Neuronal stem cell (in vitro differentiated cells): ENCODE data around the gene KRTAP4-5.
"Not testable (repeated sequence)": the region's sequence is repeated elsewhere in the genome, so short reads cannot be mapped to it uniquely, and the experiment has no call there.

Source experiments
- DNase-seq: peaks from one replicate; pipeline ENCODE4 v3.0.0-alpha.2; 2013; ENCODE audit warnings: low spot score
- H2AFZ ChIP-seq: one replicate; pipeline ENCODE4 v1.6.1; 2013; ENCODE audit warnings: mild to moderate bottlenecking, low read length, inconsistent platforms
- H2AK5ac ChIP-seq: 2 replicates; pipeline ENCODE4 v1.6.1; 2013; ENCODE audit warnings: low read depth, mild to moderate bottlenecking, inconsistent platforms, low read length, moderate library complexity, mixed read lengths
- H2BK120ac ChIP-seq: 2 replicates; pipeline ENCODE4 v1.6.1; 2013; ENCODE audit warnings: low read depth, mild to moderate bottlenecking, inconsistent platforms, low read length, moderate library complexity, mixed read lengths
- H2BK12ac ChIP-seq: one replicate; pipeline ENCODE4 v1.6.1; 2013; ENCODE audit warnings: low read length, inconsistent platforms
- H2BK15ac ChIP-seq: 2 replicates; pipeline ENCODE4 v1.6.1; 2013; ENCODE audit warnings: mild to moderate bottlenecking, low read length, inconsistent platforms, mixed read lengths
- H2BK5ac ChIP-seq: one replicate; pipeline ENCODE4 v1.6.1; 2013; ENCODE audit warnings: inconsistent platforms, mild to moderate bottlenecking, low read length, moderate library complexity
- H3K14ac ChIP-seq: one replicate; pipeline ENCODE4 v1.6.1; 2013; ENCODE audit warnings: low read length, inconsistent platforms
- H3K18ac ChIP-seq: 2 replicates; pipeline ENCODE4 v1.6.1; 2013; ENCODE audit warnings: low read length, inconsistent platforms
- H3K23ac ChIP-seq: 2 replicates; pipeline ENCODE4 v1.6.1; 2013; ENCODE audit warnings: low read depth, mild to moderate bottlenecking, mixed read lengths, low read length, inconsistent platforms; ENCODE audit not compliant: poor library complexity
- H3K27ac ChIP-seq: replicated peaks from 3 replicates; pipeline ENCODE4 v1.5.1; 2013; ENCODE audit warnings: low read length, inconsistent platforms
- H3K27me3 ChIP-seq, 3 experiments: 2 replicates each; pipeline ENCODE4 v1.6.1; 2013; ENCODE audit warnings: low read length in 3 of 3, mild to moderate bottlenecking in 2 of 3, inconsistent platforms in 1 of 3, low read depth in 1 of 3, mixed read lengths in 1 of 3, moderate library complexity in 1 of 3; ENCODE audit not compliant: control insufficient read depth in 3 of 3, insufficient read depth in 3 of 3
- H3K36me3 ChIP-seq, 2 donors: replicated peaks in 1 of 2; 2 replicates each; pipeline ENCODE4 v1.6.1; 2013; ENCODE audit warnings: low read length in 2 of 2; ENCODE audit not compliant: control insufficient read depth in 2 of 2, insufficient read depth in 2 of 2
- H3K4ac ChIP-seq: 2 replicates; pipeline ENCODE4 v1.6.1; 2013; ENCODE audit warnings: inconsistent platforms, mild to moderate bottlenecking, low read length, moderate library complexity
- H3K4me1 ChIP-seq, 2 donors: 1 replicate in 1 of 2; 2 replicates in 1 of 2; pipeline ENCODE4 v1.6.1; 2013; ENCODE audit warnings: low read length in 2 of 2, low read depth in 1 of 2; ENCODE audit not compliant: control insufficient read depth in 2 of 2, insufficient read depth in 1 of 2
- H3K4me2 ChIP-seq: one replicate; pipeline ENCODE4 v1.6.1; 2013; ENCODE audit warnings: mild to moderate bottlenecking, low read length, inconsistent platforms; ENCODE audit not compliant: insufficient read depth, poor library complexity, severe bottlenecking
- H3K4me3 ChIP-seq, 2 donors: 2 replicates each; pipeline ENCODE4 v1.5.1; 2013; ENCODE audit warnings: low read length in 2 of 2, mild to moderate bottlenecking in 2 of 2, inconsistent platforms in 1 of 2, moderate library complexity in 1 of 2
- H3K79me1 ChIP-seq: one replicate; pipeline ENCODE4 v1.6.1; 2013; ENCODE audit warnings: low read depth, mild to moderate bottlenecking, inconsistent platforms, low read length, moderate library complexity
- H3K9ac ChIP-seq: one replicate; pipeline ENCODE4 v1.6.1; 2013; ENCODE audit warnings: mild to moderate bottlenecking, low read depth, low read length, inconsistent platforms; ENCODE audit not compliant: poor library complexity
- H3K9me3 ChIP-seq, 2 donors: replicated peaks in 1 of 2; 2 replicates each; pipeline versions ENCODE3 to v1.6.1; 2013; ENCODE audit warnings: low read length in 2 of 2, mild to moderate bottlenecking in 2 of 2, inconsistent platforms in 1 of 2, low read depth in 1 of 2, mixed read lengths in 1 of 2, moderate library complexity in 1 of 2; ENCODE audit not compliant: control insufficient read depth in 2 of 2, insufficient read depth in 1 of 2
- H4K8ac ChIP-seq: one replicate; pipeline ENCODE4 v1.6.1; 2013; ENCODE audit warnings: low read depth, mild to moderate bottlenecking, inconsistent platforms, low read length, moderate library complexity
- H4K91ac ChIP-seq: one replicate; pipeline ENCODE4 v1.6.1; 2013; ENCODE audit warnings: low read length, low read depth, mild to moderate bottlenecking, inconsistent platforms; ENCODE audit not compliant: poor library complexity
- WGBS, 2 donors: extraction: QIAGEN DNeasy Blood & Tissue Kit; methylation state at CpG; one replicate each; pipeline ENCODE4 v1.1.7; 2013; ENCODE audit warnings: missing lambda C conversion rate in 2 of 2, mixed read lengths in 1 of 2; ENCODE audit not compliant: insufficient read length in 2 of 2, insufficient replicate concordance in 1 of 2; ENCODE audit errors: extremely low coverage in 2 of 2; 5-methylcytosine and 5-hydroxymethylcytosine counted together

The KRTAP4-5 gene

DNA sequence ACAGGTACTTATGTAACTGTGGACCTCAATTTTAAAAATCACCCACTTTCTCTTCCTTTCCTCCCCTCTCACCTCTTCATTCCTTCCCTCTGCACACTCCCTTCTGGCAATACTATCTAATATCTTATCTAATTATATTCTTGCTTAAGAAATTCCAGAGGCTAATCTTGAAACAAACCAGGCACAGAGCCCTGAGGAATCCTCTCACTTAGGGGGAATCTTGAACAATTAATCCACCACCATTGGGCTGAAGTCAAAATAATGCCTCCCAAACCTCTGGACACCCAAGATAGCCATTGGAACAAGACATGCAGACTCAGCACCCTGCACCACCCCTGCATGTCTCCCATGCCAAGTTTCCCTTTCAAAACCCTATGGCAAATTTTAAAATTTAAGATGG is 8.3 kb downstream of the KRTAP4-5 start:
- H4K8ac ChIP-seq: no peak overlapping the region
- H3K14ac ChIP-seq: no peak overlapping the region
- no peak overlapping the region for H3K27ac ChIP-seq
- no peak overlapping the region for H3K23ac ChIP-seq
- no peak overlapping the region for H2BK120ac ChIP-seq
- no peaks in the 10 kb centered on the region for H3K4me1 ChIP-seq
- H2AFZ ChIP-seq: no peak overlapping the region
- no peak overlapping the region for H3K4me2 ChIP-seq
- no peak overlapping the region for H2BK15ac ChIP-seq
- no peaks in the 10 kb centered on the region for H3K9me3 ChIP-seq
- no peaks in the 10 kb centered on the region for H3K79me1 ChIP-seq
- no peak overlapping the region for H4K91ac ChIP-seq
- no peaks in the 10 kb centered on the region for H3K27me3 ChIP-seq
- H2BK12ac ChIP-seq: no peak overlapping the region
- H3K9ac ChIP-seq: no peak overlapping the region
- no peak overlapping the region for H2AK5ac ChIP-seq
- H3K18ac ChIP-seq: no peak overlapping the region
- no peak overlapping the region for H3K4me3 ChIP-seq
- H2BK5ac ChIP-seq: no peak overlapping the region
- no peak for DNase-seq
- no peaks in the 10 kb centered on the region for H3K36me3 ChIP-seq
- no peak overlapping the region for H3K4ac ChIP-seq

DNA sequence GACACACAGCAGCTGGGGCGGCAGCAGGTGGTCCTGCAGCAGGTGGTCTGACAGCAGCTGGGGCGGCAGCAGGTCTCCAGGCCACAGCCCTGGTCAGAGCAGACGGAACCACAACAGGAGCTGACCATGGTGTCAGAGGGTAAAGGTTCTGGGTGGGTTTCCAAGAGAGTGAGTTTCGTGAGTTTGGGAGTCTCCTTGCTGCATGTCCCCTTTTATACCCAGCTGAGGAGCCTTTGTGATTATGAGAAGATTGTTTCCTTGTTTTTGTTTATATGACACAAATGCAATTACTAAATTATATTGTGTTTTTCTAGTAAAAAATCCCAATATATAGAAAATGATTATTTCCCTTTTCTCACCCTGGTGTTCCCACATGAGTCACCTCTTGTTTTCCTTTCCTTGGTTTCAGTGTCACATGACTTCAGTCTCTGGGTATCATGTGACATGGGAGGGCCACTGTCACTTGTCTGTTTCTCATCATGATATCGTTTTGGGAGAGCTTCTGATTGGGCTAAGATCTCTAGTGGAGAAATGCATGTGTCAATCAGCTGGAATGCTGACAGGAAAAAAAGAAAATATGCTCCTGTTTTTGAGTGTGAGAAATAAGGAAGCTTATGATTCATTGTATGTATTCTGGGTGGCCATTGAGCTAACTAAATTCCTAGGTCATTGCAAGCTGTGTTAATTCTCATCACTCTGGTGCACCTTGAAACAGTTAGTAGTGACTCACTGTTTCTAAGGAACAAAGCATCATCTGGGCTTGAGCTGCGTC is 9.1 kb downstream of the KRTAP4-5 start, which contains the start of gene KRTAP4-6:
Gene KRTAP4-6, minus strand, starts transcription at position 185 of the 772 bp plus-strand sequence. Its CDS starts 57 bp downstream, at position 128.
- no CpG with 5 or more reads among the region's 6 CpGs for WGBS, 2 donors
- no peak within 1 kb of the TSS for H2AFZ ChIP-seq
- H2BK120ac ChIP-seq: no peak within 1 kb of the TSS
- no peaks in the 10 kb centered on the region for H3K79me1 ChIP-seq
- peak within 1 kb of the TSS; percentile 78 for H3K9ac ChIP-seq
- H3K18ac ChIP-seq: peak within 1 kb of the TSS; percentile 55
- H3K4me1 ChIP-seq: no peaks in the 10 kb centered on the region
- H2AK5ac ChIP-seq: peak within 1 kb of the TSS; percentile 29
- no peak within 1 kb of the TSS for H3K27ac ChIP-seq
- no peak within 1 kb of the TSS for H3K23ac ChIP-seq
- H4K91ac ChIP-seq: peak within 1 kb of the TSS; percentile 22
- no peaks in the 10 kb centered on the region for H3K27me3 ChIP-seq
- no peak for DNase-seq
- no peak within 1 kb of the TSS for H3K4me2 ChIP-seq
- no peak within 1 kb of the TSS for H2BK5ac ChIP-seq
- H3K4ac ChIP-seq: no peak within 1 kb of the TSS
- no peak within 1 kb of the TSS for H3K14ac ChIP-seq
- H2BK12ac ChIP-seq: no peak within 1 kb of the TSS
- H3K36me3 ChIP-seq: no peaks in the 10 kb centered on the region
- no peak within 1 kb of the TSS for H4K8ac ChIP-seq
- no peak within 1 kb of the TSS for H2BK15ac ChIP-seq
- H3K9me3 ChIP-seq: no peaks in the 10 kb centered on the region
- no peak within 1 kb of the TSS for H3K4me3 ChIP-seq

DNA sequence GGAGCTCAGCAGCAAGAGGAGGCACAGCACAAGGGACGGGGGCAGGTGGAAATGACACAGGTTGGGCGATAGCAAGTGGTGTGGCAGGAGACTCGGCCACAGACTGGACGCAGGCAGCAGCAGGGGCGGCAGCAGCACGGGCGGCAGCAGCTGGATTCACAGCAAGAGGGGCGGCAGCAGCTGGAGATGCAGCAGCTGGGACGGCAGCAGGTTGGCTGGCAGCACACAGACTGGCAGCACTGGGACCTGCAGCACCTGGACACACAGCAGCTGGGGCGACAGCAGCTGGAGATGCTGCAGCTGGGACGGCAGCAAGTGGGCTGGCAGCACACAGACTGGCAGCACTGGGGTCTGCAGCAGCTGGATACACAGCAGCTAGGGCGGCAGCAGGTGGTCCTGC is 9.8 kb downstream of the KRTAP4-5 start:
- H2BK5ac ChIP-seq, H2AFZ ChIP-seq, H3K14ac ChIP-seq, H3K27ac ChIP-seq, H2BK120ac ChIP-seq, H3K79me1 ChIP-seq, H3K4me3 ChIP-seq, H3K4me1 ChIP-seq, H3K9me3 ChIP-seq, H2BK15ac ChIP-seq, H3K4me2 ChIP-seq, H3K4ac ChIP-seq, H2BK12ac ChIP-seq, DNase-seq, H3K23ac ChIP-seq, H3K27me3 ChIP-seq, H4K8ac ChIP-seq, H3K36me3 ChIP-seq: not testable (repeated sequence)
- Histone ChIP-seq H4K91ac (peak overlapping the region; percentile 22), H3K18ac (peak overlapping the region; percentile 55), H3K9ac (peak overlapping the region; percentile 78), H2AK5ac (peak overlapping the region; percentile 29)
- no CpG with 5 or more reads among the region's 12 CpGs for WGBS, 2 donors

DNA sequence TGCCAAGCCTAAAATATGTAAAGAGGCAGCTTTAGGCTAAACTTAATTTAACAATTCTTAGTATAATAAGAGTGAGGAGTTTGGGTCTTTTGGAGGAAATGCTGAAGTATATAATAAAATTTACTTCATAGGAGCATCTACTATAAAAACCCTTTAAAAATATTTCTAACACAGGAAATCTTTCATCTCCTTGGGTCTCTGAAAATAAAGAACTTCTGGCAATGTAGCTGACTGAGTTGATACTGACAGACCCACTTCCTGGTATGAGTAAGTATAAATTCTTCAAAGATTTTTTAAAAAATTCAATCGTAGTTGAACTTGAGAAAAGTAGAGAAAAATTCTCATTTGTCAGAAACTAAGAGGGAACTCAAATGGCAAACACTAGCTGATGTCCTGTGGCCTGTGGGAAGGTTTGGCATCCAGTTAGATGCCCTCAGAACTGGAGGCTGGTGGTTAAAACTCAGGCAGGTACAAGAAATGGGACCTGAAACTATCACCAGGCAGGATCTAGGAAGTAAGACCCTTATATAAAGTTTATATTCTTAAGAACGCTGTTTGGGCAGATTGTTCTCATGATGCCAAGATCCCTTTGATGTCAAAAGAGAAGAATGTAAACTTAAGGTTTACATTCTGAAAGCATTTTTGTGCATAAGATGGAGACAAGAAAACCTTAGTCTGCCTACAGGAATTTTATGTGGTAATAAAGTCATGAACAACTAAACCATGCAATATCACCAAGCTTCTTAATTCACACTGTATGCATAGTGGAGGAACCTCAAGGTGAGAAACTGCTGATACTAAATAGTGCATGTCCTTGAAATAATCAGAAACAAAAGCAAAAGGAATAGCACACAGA is 15.5 kb downstream of the KRTAP4-5 start:
- Histone ChIP-seq H3K4me3 (no peak overlapping the region), H2BK5ac (no peak overlapping the region), H2BK120ac (no peak overlapping the region), H3K4me1 (no peaks in the 10 kb centered on the region), H3K9me3 (no peaks in the 10 kb centered on the region), H4K91ac (no peak overlapping the region), H2AK5ac (no peak overlapping the region), H3K27me3 (no peaks in the 10 kb centered on the region), H3K4me2 (no peak overlapping the region), H3K4ac (no peak overlapping the region), H3K18ac (no peak overlapping the region), H3K23ac (no peak overlapping the region), H2BK12ac (no peak overlapping the region), H3K79me1 (no peaks in the 10 kb centered on the region), H2BK15ac (no peak overlapping the region), H3K27ac (no peak overlapping the region), H3K9ac (no peak overlapping the region), H3K14ac (no peak overlapping the region), H2AFZ (no peak overlapping the region), H4K8ac (no peak overlapping the region), H3K36me3 (no peaks in the 10 kb centered on the region)
- WGBS, 2 donors: no CpG with 5 or more reads among the region's 2 CpGs
- no peak for DNase-seq
